A204.1 (cell line): Measurements from ENCODE around the gene FAM76B.
A peak's percentile ranks its signal among the peaks of the same experiment; 100 is the strongest.

Experiments
- FAIRE-seq: peaks from 2 replicates; lab custom pipeline; 2012; peaks lifted over from hg19 to GRCh38; lab: Jason Lieb, UNC

The FAM76B gene

GRCh38 chr11:95792200-95792599 lies 2.6 kb upstream of the FAM76B start:
- FAIRE-seq, result no peak

DNA sequence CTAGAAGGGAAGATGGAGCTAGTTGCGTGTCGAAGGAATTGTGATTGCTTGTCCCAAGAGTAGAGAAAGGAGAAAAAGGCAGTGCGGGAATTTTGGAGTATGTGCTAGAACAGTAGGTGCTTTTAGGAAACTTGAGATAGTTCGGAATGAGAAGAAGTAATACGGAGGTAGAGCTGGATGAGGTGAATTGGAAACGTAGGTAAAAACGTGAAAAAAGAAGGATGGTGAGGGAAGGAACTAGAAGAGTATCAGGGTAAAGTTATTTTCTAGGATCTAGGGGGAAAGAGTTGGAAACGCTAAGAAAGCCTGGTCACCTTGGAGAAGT lies 2.1 kb upstream of the FAM76B start:
- FAIRE-seq, result no peak

DNA sequence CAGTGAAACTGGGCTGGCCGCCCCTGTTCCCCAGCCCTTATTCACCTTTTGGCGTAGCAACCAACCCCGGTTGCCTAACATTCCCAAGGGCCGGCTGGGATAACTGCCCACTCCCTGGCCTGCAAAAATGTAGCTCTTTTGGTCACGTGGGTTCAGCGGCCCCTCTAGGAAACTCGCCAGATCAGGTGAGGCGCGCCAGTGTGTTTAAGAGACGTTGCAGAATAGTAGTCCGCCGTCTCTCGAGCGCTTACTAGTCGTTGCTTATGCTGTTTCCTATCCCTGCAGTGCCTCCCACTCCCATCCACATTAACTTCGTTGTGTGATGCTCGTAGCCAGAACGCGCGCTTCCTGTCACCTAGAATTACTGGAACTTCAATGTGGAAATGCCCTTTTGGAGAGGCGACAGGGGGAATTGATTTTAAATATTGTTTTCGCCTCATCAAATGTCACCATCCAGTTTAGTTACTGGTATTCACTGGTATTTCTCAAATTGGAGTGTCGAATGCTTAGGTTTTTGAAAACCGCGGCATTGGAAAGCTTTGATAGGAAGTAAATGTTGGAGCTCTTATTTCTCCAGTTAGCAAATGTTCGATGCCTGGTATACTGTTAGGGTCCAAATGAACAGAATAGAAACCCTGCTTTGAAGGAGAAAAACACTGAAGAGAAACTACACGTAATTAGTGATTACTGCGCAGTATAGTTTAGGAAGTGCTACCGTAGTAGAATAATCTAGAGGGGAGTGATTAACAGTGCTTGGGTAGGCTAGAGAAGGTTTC lies 1.5 kb upstream of the FAM76B start:
- no peak for FAIRE-seq

DNA sequence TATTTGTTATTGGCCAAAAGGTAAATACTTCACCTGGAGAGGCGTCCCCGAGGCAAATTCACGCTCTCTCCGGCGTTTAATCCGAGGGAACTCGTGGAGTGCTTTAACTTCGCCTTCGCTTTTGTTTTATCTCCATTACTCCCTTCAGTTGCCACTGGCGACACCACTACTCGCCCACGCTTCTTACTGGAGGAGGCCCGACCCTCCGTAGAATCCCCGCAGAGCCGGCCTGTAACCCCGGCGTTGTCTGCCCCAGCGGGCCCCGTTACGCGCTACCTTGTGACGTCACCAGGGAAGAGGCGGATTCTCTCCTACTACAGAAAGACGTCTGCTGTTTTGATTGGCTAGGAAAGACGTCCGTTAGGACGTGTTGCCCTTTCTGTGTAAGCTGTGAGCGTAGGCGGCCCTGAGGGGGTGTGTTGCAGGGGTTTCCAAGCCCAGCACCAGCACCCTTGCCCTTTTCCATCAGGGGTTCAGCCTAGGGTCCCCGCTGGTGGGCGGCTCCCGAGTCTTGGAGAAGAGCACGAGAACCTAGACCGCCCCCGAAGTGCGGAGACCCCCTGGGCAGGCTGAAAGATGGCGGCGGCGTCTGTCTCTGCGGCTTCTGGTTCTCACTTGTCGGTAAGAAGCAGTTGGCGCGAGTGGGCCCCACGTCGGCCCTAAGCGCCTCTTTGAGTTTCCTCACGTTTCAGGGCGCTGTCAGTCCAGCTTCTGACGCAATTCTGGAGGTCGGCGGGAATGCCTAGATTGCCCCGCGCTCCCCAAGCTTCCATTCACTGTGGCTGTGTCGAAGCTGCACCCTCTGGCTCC lies 746 bp upstream of the FAM76B start, which contains the start of gene CEP57:
TSS of gene CEP57 (plus strand) at position 376 of the 810 bp plus-strand sequence. CDS start at position 577, 201 bp downstream.
- peak; percentile 83 for FAIRE-seq

DNA sequence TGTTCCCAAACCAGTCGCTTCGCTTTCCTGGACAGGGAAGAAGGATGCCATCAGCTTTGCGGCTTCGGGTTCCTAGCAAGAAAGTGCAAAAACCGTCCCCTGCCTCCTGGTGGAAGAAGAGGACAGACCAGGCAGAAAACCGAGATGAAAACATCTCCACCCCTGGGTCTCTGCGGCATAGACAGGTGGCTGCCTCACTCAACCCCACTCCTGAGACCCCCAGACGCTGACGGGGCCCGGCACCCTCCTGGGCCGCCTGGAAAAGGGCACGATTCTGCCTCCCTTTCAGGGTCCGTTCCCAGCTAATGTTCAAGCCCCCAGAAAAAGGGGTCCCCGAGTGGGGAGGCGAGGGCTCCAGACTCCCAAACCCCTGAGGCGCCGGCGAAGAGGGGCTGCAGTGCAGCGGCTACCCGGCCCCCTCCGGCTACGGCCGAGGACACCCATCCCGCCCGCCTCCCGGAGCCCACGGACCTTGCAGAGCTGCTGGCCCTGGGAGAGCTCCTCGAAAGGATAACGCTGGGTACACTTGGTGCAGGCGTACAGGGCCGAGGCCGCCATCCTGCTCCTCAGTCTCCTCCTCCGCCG lies 569 bp downstream of the FAM76B start:
- no peak for FAIRE-seq

DNA sequence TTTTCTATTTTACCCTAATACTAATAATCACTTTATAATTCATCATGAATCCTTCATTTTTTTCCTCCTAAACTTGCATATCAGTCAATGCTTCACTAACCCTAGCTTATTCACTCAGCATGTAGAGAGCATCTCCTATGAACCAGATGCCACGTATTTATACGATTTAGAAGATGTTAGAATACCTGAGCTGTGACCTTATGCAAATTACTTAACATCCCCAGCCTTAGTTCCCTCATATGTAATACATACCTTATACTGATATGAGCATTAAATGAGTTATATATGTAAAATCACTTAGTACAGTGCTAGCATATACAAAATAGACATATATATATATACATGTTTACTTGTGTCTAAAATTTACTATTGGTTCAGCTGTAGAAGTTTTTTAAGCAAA lies 9.0 kb downstream of the FAM76B start:
- no peak for FAIRE-seq

DNA sequence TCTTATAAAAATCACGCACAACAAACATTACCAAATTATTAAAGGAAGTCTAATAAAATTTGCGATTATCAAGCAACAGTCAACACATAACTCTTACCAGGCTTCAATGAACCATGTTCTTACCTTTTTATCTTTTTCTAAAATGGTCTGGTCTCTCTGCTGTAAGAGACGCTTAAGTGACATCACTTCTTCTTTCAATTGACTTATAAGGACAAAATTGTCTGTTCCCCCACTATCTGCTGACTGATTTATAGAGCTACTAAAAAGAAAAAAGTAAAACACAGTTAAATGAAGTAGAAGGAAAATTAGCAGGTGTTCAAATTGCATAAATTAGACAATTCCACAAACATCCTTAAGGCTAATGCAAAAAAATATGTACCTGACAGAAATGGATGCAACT lies 10.9 kb downstream of the FAM76B start:
- no peak for FAIRE-seq

GRCh38 chr11:95776859-95777258 lies 12.7 kb downstream of the FAM76B start:
- peak; percentile 3 for FAIRE-seq

DNA sequence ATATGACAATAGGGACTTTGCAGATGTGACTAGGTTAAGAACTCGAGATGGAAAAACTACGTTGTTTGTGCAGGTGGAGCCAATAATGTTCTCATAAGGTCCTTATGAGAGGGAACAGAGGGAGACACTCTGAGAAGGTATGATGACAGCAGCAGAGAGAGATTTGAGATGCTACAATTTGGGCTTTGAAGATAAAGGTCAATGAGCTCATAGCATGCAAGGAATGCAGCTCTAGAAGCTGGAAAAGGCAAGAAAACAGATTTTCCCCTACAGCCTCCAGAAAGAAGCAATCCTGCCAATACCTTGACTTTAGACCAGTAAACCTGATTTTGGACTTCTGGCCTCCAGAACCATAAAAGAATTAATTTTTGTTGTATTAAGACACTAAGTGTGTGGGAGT lies 21.1 kb downstream of the FAM76B start:
- FAIRE-seq, result no peak

GRCh38 chr11:95767498-95767897 lies 22.1 kb downstream of the FAM76B start:
- no peak for FAIRE-seq

GRCh38 chr11:95766701-95767100 lies 22.9 kb downstream of the FAM76B start:
- no peak for FAIRE-seq

DNA sequence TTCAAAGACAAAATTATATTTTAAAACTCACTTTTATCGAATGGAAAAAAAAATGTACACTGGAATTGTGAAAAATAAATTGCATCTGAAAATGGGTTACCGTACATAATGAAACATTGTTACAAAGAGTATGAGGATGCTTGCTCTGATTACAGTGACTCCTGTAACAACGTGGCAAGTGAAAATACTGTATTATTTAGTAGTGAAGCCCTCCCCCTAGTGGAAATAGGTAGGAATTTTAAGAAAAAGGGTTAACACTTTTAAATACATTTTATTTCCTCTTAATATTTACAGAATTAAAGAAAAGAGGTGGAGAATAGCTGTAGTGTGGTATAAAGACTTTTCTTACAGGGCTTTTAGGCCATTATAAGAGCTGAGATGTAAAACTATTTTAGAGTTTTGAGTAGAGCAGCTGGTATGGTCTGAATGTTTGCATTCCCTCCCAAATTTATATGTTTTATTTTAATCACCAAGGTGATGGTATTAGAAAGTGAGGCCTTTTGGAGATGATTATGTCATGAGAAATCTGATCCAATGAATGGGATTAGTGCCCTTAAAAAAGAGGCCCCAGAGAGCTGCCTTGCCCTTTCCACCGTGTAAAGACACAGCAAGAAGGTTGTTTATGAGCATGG lies 25.2 kb downstream of the FAM76B start:
- FAIRE-seq, result peak; percentile 97

- FAIRE-seq, result no peak
Measured at GRCh38 chr11:95762534-95762933, 27.0 kb downstream of the FAM76B start.

GRCh38 chr11:95760941-95761340 lies 28.6 kb downstream of the FAM76B start:
- no peak for FAIRE-seq

GRCh38 chr11:95751515-95751914 lies 38.1 kb downstream of the FAM76B start:
- no peak for FAIRE-seq

- FAIRE-seq, result no peak
Measured at GRCh38 chr11:95750101-95750500, 39.5 kb downstream of the FAM76B start.

DNA sequence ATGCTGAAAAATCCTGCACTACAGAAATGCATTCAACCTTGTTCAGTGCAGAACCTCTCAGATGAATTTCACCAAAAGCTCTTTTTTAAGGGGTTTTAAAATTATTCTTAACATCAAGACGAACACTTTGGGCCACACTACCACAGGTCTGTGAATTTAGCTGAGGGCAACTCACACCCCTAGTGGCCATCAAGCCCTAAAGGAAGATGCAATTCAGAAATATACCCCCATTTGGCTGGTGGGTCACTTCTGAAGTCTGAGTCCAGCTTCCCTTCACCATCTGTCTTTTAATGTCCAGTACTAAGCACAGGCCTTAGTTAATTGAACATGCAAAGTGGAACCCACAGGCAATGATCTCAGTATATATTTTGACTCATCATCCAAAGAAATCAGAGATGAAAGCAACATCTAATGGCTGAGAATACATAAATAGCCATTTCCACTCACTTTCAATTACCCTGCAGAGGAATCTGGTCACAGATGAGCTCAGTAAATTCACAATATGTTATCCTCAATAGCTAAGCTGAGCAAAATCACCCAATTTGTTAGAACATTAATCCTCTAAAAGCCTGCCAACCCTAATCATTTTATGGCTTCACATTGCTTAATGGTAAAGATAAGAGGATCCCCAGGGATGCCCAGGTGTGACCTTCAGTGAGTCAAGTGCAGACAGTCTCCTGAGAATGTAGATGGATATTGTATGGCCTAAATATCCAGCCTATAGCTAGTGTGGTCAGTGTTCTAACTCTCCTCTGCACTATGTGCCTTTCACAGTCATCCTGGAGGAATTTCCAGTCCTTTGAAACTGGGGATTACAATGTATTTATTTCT lies 50.3 kb downstream of the FAM76B start:
- no peak for FAIRE-seq

GRCh38 chr11:95736809-95737208 lies 52.8 kb downstream of the FAM76B start:
- no peak for FAIRE-seq

DNA sequence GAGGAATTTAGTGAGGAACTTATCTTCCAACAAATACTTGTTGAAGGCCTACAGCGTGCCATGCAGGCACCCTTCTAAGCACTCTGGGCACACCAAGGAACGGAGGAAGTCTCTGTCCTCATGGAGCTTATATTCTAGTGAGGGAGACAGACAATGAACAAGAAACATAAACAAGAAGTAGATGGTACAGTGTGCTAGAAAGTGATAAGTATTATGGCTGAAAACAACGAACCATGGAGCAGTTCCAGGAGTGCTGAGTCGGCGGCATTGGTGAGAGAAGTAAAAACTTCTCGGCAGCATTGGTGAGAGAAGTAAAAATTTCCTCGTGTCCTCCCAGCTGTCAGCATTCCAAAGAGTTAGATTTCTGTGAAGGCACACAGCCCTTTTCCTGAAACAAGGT lies 53.2 kb downstream of the FAM76B start:
- FAIRE-seq, result no peak

- no peak for FAIRE-seq
Measured at GRCh38 chr11:95734009-95734572, 55.5 kb downstream of the FAM76B start.

GRCh38 chr11:95732930-95733602 lies 56.5 kb downstream of the FAM76B start:
- no peak for FAIRE-seq
